Uterus (tissue), 4 donors: ENCODE data around the gene AAMP. TPM values are rescaled to one million over a fixed set of nuclear protein-coding genes. Genes with fewer than 3 reads are reported as not detected.
A peak's percentile ranks its signal among the peaks of the same experiment; 100 is the strongest.

Experiments
- DNase-seq, 2 donors: peaks; one replicate each; pipeline ENCODE4 v3.0.0-alpha.2; 2019 to 2020
- H3K27ac ChIP-seq, 2 donors: fragments of 200-600 bp; sonication (generic); 1 replicate in 1 of 2; 2 replicates in 1 of 2; pipeline ENCODE4 v1.5.1; 2016 to 2018
- H3K27me3 ChIP-seq, 2 donors: fragments of 200-600 bp; sonication (generic); one replicate each; pipeline ENCODE4 v1.5.1; 2018 to 2019; ENCODE audit warnings: control low read depth in 1 of 2
- H3K36me3 ChIP-seq, 2 donors: fragments of 200-600 bp; sonication (generic); one replicate each; pipeline ENCODE4 v1.5.1; 2019; ENCODE audit warnings: control low read depth in 1 of 2
- H3K4me1 ChIP-seq, 2 donors: fragments of 200-600 bp; sonication (generic); one replicate each; pipeline ENCODE4 v1.5.1; 2018 to 2019; ENCODE audit warnings: control low read depth in 1 of 2
- H3K4me3 ChIP-seq, 2 donors: fragments of 200-600 bp; sonication (generic); 1 replicate in 1 of 2; 2 replicates in 1 of 2; pipeline ENCODE4 v1.5.1; 2018 to 2019; ENCODE audit warnings: mild to moderate bottlenecking in 1 of 2
- H3K9me3 ChIP-seq, 2 donors: fragments of 200-600 bp; sonication (generic); one replicate each; pipeline ENCODE4 v1.5.1; 2019; ENCODE audit warnings: control low read depth in 1 of 2
- CTCF ChIP-seq, 4 experiments: fragments of 200-600 bp in 2 of 4; fragments of 450-650 bp in 2 of 4; sonication (generic) in 2 of 4; IDR thresholded peaks; one replicate each; pipeline ENCODE4 v1.5.1; 2016 to 2019; ENCODE audit warnings: antibody characterized with exemption in 4 of 4, mild to moderate bottlenecking in 2 of 4, moderate library complexity in 1 of 4
- POLR2A ChIP-seq, 2 donors: fragments of 450-650 bp; IDR thresholded peaks; one replicate each; pipeline ENCODE4 v1.6.1; 2016; ENCODE audit warnings: antibody characterized with exemption in 2 of 2, mild to moderate bottlenecking in 1 of 2, moderate library complexity in 1 of 2
- intact Hi-C: fragments of 100-400 bp; cut with DNase I; formaldehyde crosslinking; loops from one replicate; pipeline ENCODE4 v1.15.1; 2023; ENCODE audit warnings: low total_unique reads
- total RNA-seq, 4 donors: library from RNA; depleted of rRNA in 3 of 4; stranded (reverse); fragments of >200 nt in 3 of 4; gene quantifications; one replicate each; pipeline versions ENCODE4 v1.1.0 to v1.2.4, GENCODE V29; 2014 to 2023
- donor health status: DM: yes; HTN: yes; CAD: no.

The AAMP gene
- total RNA-seq, 4 donors from 2014 or later: 79.6 to 160 (median 134) TPM

GRCh38 chr2:218264773-218265561, 5.0 kb downstream of the AAMP start:
- DNase-seq: no peak
- no peaks in the 10 kb centered on the region for H3K36me3 ChIP-seq
- H3K27me3 ChIP-seq: no peaks in the 10 kb centered on the region
- H3K9me3 ChIP-seq: no peaks in the 10 kb centered on the region
- no peak overlapping the region for H3K27ac ChIP-seq
- no peak overlapping the region for H3K4me3 ChIP-seq
- intact Hi-C loops: loop anchor here (10.0 kb wide), 1 partner anchor 50 kb away; the partner anchor contains the start of gene ARPC2
- TF ChIP-seq POLR2A (IDR thresholded peaks at IDR 0.05): no peak
- TF ChIP-seq CTCF (IDR thresholded peaks at IDR 0.05): no peak
- H3K4me1 ChIP-seq: peaks cover 2 to 7% of the 10 kb centered on the region in 2 donors

GRCh38 chr2:218263817-218264641, 5.9 kb downstream of the AAMP start:
- H3K27me3 ChIP-seq: no peaks in the 10 kb centered on the region
- intact Hi-C loops: loop anchor here (10.0 kb wide), 1 partner anchor 49 kb away; the partner anchor contains the start of gene ARPC2
- H3K4me3 ChIP-seq: no peak overlapping the region
- no peaks in the 10 kb centered on the region for H3K36me3 ChIP-seq
- H3K4me1 ChIP-seq: peaks cover 4 to 10% of the 10 kb centered on the region in 2 donors
- no peaks in the 10 kb centered on the region for H3K9me3 ChIP-seq
- DNase-seq: no peak
- no peak for TF ChIP-seq CTCF (IDR thresholded peaks at IDR 0.05)
- TF ChIP-seq POLR2A (IDR thresholded peaks at IDR 0.05): no peak
- H3K27ac ChIP-seq: no peak overlapping the region

GRCh38 chr2:218262631-218263586, 7.0 kb downstream of the AAMP start:
- Histone ChIP-seq H3K36me3 (no peaks in the 10 kb centered on the region), H3K4me1 (peaks cover 4 to 7% of the 10 kb centered on the region in 2 donors), H3K9me3 (no peaks in the 10 kb centered on the region), H3K27me3 (no peaks in the 10 kb centered on the region), H3K4me3 (no peak overlapping the region), H3K27ac (no peak overlapping the region)
- TF ChIP-seq POLR2A (IDR thresholded peaks at IDR 0.05) (no peak), CTCF (IDR thresholded peaks at IDR 0.05) (no peak)
- peak in 1 of 2 donors; percentile 28 for DNase-seq
- intact Hi-C loops: loop anchor here (10.0 kb wide), 1 partner anchor 48 kb away; the partner anchor contains the start of gene ARPC2

- intact Hi-C loops: loop anchor here (10.0 kb wide), 1 partner anchor 47 kb away; the partner anchor contains the start of gene ARPC2
- no peaks in the 10 kb centered on the region for H3K27me3 ChIP-seq
- H3K9me3 ChIP-seq: no peaks in the 10 kb centered on the region
- H3K4me1 ChIP-seq: peaks cover 4 to 7% of the 10 kb centered on the region in 2 donors
- no peak overlapping the region for H3K4me3 ChIP-seq
- H3K36me3 ChIP-seq: no peaks in the 10 kb centered on the region
- H3K27ac ChIP-seq: peak overlapping the region in 1 of 2 donors; percentile 93
- TF ChIP-seq POLR2A (IDR thresholded peaks at IDR 0.05) (no peak), CTCF (IDR thresholded peaks at IDR 0.05) (no peak)
- DNase-seq: no peak
Observed at GRCh38 chr2:218262237-218262600, 7.7 kb downstream of the AAMP start.
